H9 (cell line): Measurements from ENCODE around the gene EXOC3. TPM values are rescaled to one million over a fixed set of nuclear protein-coding genes. Genes with fewer than 3 reads are reported as not detected.

Experiments
- DNase-seq: peaks from one replicate; pipeline ENCODE4 v3.0.0-alpha.2; 2017
- H2AFZ ChIP-seq: one replicate; pipeline ENCODE4 v1.6.1; 2013; ENCODE audit warnings: mild to moderate bottlenecking, low read length, control low read depth, moderate library complexity
- H2AK5ac ChIP-seq: 2 replicates; pipeline ENCODE4 v1.6.1; 2013; ENCODE audit warnings: low read length, control low read depth, mixed read lengths; ENCODE audit not compliant: insufficient read length
- H2BK120ac ChIP-seq: one replicate; pipeline ENCODE4 v1.6.1; 2013; ENCODE audit warnings: low read depth, mild to moderate bottlenecking, low read length, control low read depth, inconsistent platforms; ENCODE audit not compliant: poor library complexity, severe bottlenecking
- H2BK12ac ChIP-seq: 2 replicates; pipeline ENCODE4 v1.6.1; 2013; ENCODE audit warnings: low read length, control low read depth, mixed read lengths, low read depth; ENCODE audit not compliant: insufficient read length
- H2BK15ac ChIP-seq: 2 replicates; pipeline ENCODE4 v1.6.1; 2013; ENCODE audit warnings: low read depth, low read length, control low read depth
- H2BK20ac ChIP-seq: one replicate; pipeline ENCODE4 v1.6.1; 2013; ENCODE audit warnings: low read depth, mild to moderate bottlenecking, low read length, control low read depth, inconsistent platforms; ENCODE audit not compliant: poor library complexity, severe bottlenecking
- H2BK5ac ChIP-seq: 2 replicates; pipeline ENCODE4 v1.6.1; 2013; ENCODE audit warnings: low read length, control low read depth, mixed read lengths; ENCODE audit not compliant: insufficient read length
- H3K14ac ChIP-seq: 2 replicates; pipeline ENCODE4 v1.6.1; 2013; ENCODE audit warnings: low read length, control low read depth; ENCODE audit not compliant: insufficient read depth
- H3K18ac ChIP-seq: 2 replicates; pipeline ENCODE4 v1.6.1; 2013; ENCODE audit warnings: low read depth, mild to moderate bottlenecking, mixed read lengths, low read length, control low read depth; ENCODE audit not compliant: insufficient read length
- H3K23ac ChIP-seq: 2 replicates; pipeline ENCODE4 v1.6.1; 2013; ENCODE audit warnings: low read length, control low read depth, mixed read lengths, low read depth; ENCODE audit not compliant: insufficient read length
- H3K23me2 ChIP-seq: 2 replicates; pipeline ENCODE4 v1.6.1; 2013; ENCODE audit warnings: low read depth, mild to moderate bottlenecking, mixed read lengths, low read length, control low read depth; ENCODE audit not compliant: insufficient read length, poor library complexity, severe bottlenecking
- H3K27ac ChIP-seq: 2 replicates; pipeline ENCODE4 v1.5.1; 2013; ENCODE audit warnings: low read length, control low read depth, mixed read lengths, low read depth; ENCODE audit not compliant: insufficient read length
- H3K27me3 ChIP-seq: 2 replicates; pipeline ENCODE4 v1.6.1; 2013; ENCODE audit warnings: low read length, control low read depth, inconsistent platforms; ENCODE audit not compliant: insufficient read depth
- H3K4ac ChIP-seq: 2 replicates; pipeline ENCODE4 v1.6.1; 2013; ENCODE audit warnings: low read depth, mild to moderate bottlenecking, control low read depth, inconsistent platforms, low read length, moderate library complexity
- H3K4me1 ChIP-seq: 2 replicates; pipeline ENCODE4 v1.6.1; 2013; ENCODE audit warnings: low read length, control low read depth, inconsistent platforms; ENCODE audit not compliant: insufficient read depth
- H3K4me2 ChIP-seq: 2 replicates; pipeline ENCODE4 v1.6.1; 2013; ENCODE audit warnings: low read length, control low read depth, mixed read lengths; ENCODE audit not compliant: insufficient read length, insufficient read depth
- H3K56ac ChIP-seq: 2 replicates; pipeline ENCODE4 v1.6.1; 2013; ENCODE audit warnings: low read depth, mild to moderate bottlenecking, mixed read lengths, low read length, control low read depth; ENCODE audit not compliant: insufficient read length
- H3K79me1 ChIP-seq: 2 replicates; pipeline ENCODE4 v1.6.1; 2013; ENCODE audit warnings: low read depth, mild to moderate bottlenecking, moderate library complexity, low read length, control low read depth, inconsistent platforms; ENCODE audit not compliant: insufficient read depth, poor library complexity, severe bottlenecking
- H3K79me2 ChIP-seq: 2 replicates; pipeline ENCODE4 v1.6.1; 2013; ENCODE audit warnings: low read length, control low read depth, inconsistent platforms; ENCODE audit not compliant: insufficient read depth
- H3K9ac ChIP-seq: 2 replicates; pipeline ENCODE4 v1.6.1; 2013; ENCODE audit warnings: low read length, control low read depth, mixed read lengths; ENCODE audit not compliant: insufficient read length; ENCODE audit errors: extremely low read depth
- H3K9me3 ChIP-seq: one replicate; pipeline ENCODE4 v1.6.1; 2013; ENCODE audit warnings: low read depth, low read length, inconsistent platforms; ENCODE audit not compliant: control insufficient read depth
- H3T11ph ChIP-seq: one replicate; pipeline ENCODE4 v1.6.1; 2013; ENCODE audit warnings: mild to moderate bottlenecking, low read length, control low read depth, inconsistent platforms
- H4K20me1 ChIP-seq: one replicate; pipeline ENCODE4 v1.6.1; 2013; ENCODE audit not compliant: control insufficient read depth, insufficient read length, insufficient read depth
- H4K5ac ChIP-seq: 2 replicates; pipeline ENCODE4 v1.6.1; 2013; ENCODE audit warnings: low read depth, mild to moderate bottlenecking, mixed read lengths, low read length, control low read depth; ENCODE audit not compliant: insufficient read length
- H4K8ac ChIP-seq: replicated peaks from 2 replicates; pipeline ENCODE4 v1.6.1; 2013; ENCODE audit warnings: low read length, control low read depth, mixed read lengths, low read depth; ENCODE audit not compliant: insufficient read length
- H4K91ac ChIP-seq: 2 replicates; pipeline ENCODE4 v1.6.1; 2013; ENCODE audit warnings: low read depth, mild to moderate bottlenecking, moderate library complexity, mixed read lengths, low read length, control low read depth; ENCODE audit not compliant: insufficient read length
- H3K27ac Mint-ChIP-seq, 3 experiments: 2 replicates in 2 of 3; 3 replicates in 1 of 3; pipeline ENCODE4 v1.8.0; 2020 to 2021; ENCODE audit warnings: mixed read lengths in 3 of 3, mild to moderate bottlenecking in 1 of 3, moderate library complexity in 1 of 3
- H3K27me3 Mint-ChIP-seq: 2 replicates; pipeline ENCODE4 v1.8.0; 2021; ENCODE audit warnings: low read depth, mild to moderate bottlenecking, moderate library complexity, mixed read lengths
- H3K36me3 Mint-ChIP-seq, 3 experiments: 2 replicates in 2 of 3; 3 replicates in 1 of 3; pipeline ENCODE4 v1.8.0; 2020 to 2021; ENCODE audit warnings: low read depth in 3 of 3, mixed read lengths in 3 of 3; ENCODE audit not compliant: insufficient read depth in 1 of 3
- H3K4me1 Mint-ChIP-seq, 2 experiments: 2 replicates each; pipeline ENCODE4 v1.8.0; 2020; ENCODE audit warnings: mixed read lengths in 2 of 2
- H3K4me3 Mint-ChIP-seq, 2 experiments: 2 replicates in 1 of 2; 3 replicates in 1 of 2; pipeline ENCODE4 v1.8.0; 2020 to 2021; ENCODE audit warnings: mild to moderate bottlenecking in 2 of 2, mixed read lengths in 2 of 2, moderate library complexity in 1 of 2
- H3K9me3 Mint-ChIP-seq, 2 experiments: 2 replicates in 1 of 2; 3 replicates in 1 of 2; pipeline ENCODE4 v1.8.0; 2020; ENCODE audit warnings: mild to moderate bottlenecking in 2 of 2, mixed read lengths in 2 of 2, moderate library complexity in 1 of 2
- WGBS: extraction: QIAGEN DNeasy Blood & Tissue Kit; methylation state at CpG from one replicate; pipeline ENCODE4 v1.1.7; 2013; ENCODE audit warnings: missing lambda C conversion rate, low lambda C conversion rate, mixed read lengths; ENCODE audit not compliant: insufficient read length; ENCODE audit errors: extremely low coverage; 5-methylcytosine and 5-hydroxymethylcytosine counted together
- total RNA-seq: library from RNA; stranded (reverse); gene quantifications from 2 replicates; pipeline ENCODE4 v1.2.1, GENCODE V29; 2021
- TF ChIP-seq, protein P1 (sequence below): fragments of 200-600 bp; sonication (generic); conservative IDR thresholded peaks from 3 replicates; pipeline ENCODE4 v1.8.0; 2021; ENCODE audit warnings: antibody characterized with exemption, mild to moderate bottlenecking

The EXOC3 gene
- total RNA-seq, 1 experiment from 2014 or later = 36.7 TPM

DNA sequence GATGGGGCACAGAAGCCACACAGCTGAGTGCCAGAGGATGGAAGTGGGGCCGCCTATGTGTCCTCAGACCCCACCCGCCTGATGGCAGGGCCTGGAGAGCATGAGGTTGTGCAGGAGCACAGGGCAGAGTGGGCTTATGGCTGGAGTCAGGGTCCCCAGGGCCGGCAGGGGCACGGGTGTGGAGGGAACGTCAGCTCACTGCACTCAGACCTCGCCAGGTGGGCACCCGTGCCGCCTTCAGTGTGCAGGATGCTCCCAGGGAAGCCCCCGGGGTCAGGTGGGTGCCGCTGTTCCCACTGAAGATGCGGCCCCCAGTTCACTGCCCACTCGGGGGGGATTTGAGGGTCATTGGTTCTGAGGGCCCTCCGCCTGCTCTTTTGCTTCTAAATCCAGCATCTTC is 34.9 kb downstream of the EXOC3 start:
- no peaks in the 10 kb centered on the region for H4K20me1 ChIP-seq
- H3T11ph ChIP-seq = no peak overlapping the region
- no peak overlapping the region for H3K4me2 ChIP-seq
- H3K27ac ChIP-seq = no peak overlapping the region
- no peak overlapping the region for H2BK20ac ChIP-seq
- H4K5ac ChIP-seq = no peak overlapping the region
- H3K79me1 ChIP-seq = no peaks in the 10 kb centered on the region
- peaks cover 25% of the 10 kb centered on the region; the same call in 1 of the 2 replicates for H3K27me3 ChIP-seq
- H3K4ac ChIP-seq = no peak overlapping the region
- H2BK120ac ChIP-seq = no peak overlapping the region
- no peak overlapping the region for H2AFZ ChIP-seq
- H3K56ac ChIP-seq = no peak overlapping the region
- Mint-ChIP-seq H3K36me3 (no peaks in the 10 kb centered on the region), H3K27me3 (peaks cover 45% of the 10 kb centered on the region), H3K9me3 (no peaks in the 10 kb centered on the region), H3K4me3 (no peak overlapping the region), H3K4me1 (peaks cover 0 to 4% of the 10 kb centered on the region in 2 experiments; a peak in 1 of 4 replicates), H3K27ac (no peak overlapping the region)
- no peak overlapping the region for H3K14ac ChIP-seq
- WGBS = no CpG with 5 or more reads among the region's 13 CpGs
- TF ChIP-seq, protein P1, sequence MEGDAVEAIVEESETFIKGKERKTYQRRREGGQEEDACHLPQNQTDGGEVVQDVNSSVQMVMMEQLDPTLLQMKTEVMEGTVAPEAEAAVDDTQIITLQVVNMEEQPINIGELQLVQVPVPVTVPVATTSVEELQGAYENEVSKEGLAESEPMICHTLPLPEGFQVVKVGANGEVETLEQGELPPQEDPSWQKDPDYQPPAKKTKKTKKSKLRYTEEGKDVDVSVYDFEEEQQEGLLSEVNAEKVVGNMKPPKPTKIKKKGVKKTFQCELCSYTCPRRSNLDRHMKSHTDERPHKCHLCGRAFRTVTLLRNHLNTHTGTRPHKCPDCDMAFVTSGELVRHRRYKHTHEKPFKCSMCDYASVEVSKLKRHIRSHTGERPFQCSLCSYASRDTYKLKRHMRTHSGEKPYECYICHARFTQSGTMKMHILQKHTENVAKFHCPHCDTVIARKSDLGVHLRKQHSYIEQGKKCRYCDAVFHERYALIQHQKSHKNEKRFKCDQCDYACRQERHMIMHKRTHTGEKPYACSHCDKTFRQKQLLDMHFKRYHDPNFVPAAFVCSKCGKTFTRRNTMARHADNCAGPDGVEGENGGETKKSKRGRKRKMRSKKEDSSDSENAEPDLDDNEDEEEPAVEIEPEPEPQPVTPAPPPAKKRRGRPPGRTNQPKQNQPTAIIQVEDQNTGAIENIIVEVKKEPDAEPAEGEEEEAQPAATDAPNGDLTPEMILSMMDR = no peak
- H3K79me2 ChIP-seq = no peaks in the 10 kb centered on the region
- no peak overlapping the region for H4K91ac ChIP-seq
- H4K8ac ChIP-seq = no peak overlapping the region
- no peak overlapping the region for H2BK12ac ChIP-seq
- H3K18ac ChIP-seq = no peak overlapping the region
- H2BK15ac ChIP-seq = no peak overlapping the region
- peaks cover 8% of the 10 kb centered on the region for H3K23me2 ChIP-seq
- DNase-seq = no peak
- no peaks in the 10 kb centered on the region for H3K9me3 ChIP-seq
- H2BK5ac ChIP-seq = no peak overlapping the region
- no peak overlapping the region for H3K9ac ChIP-seq
- H3K4me1 ChIP-seq = no peaks in the 10 kb centered on the region
- no peak overlapping the region for H3K23ac ChIP-seq
- H2AK5ac ChIP-seq = no peak overlapping the region
